OCI-LY7 (cell line): ENCODE results near the gene WASHC4. TPM values are rescaled to one million over a fixed set of nuclear protein-coding genes. Genes with fewer than 3 reads are reported as not detected.

Experiments used
- BruUV-seq: library from RNA; stranded (reverse); fragments of 400-500 nt; replicated peaks from 2 replicates; lab custom pipeline; 2021; lab: Mats Ljungman, UMichigan
- CTCF ChIA-PET: fragments of 300-600 bp; sonication (Branson Sonifier 250); formaldehyde crosslinking; loops from one replicate; lab custom pipeline; 2022; ENCODE audit warnings: antibody characterized with exemption; ENCODE audit not compliant: unreplicated experiment; lab: Charles Lee
- POLR2A ChIA-PET: fragments of 300-600 bp; sonication (Branson Sonifier 250); formaldehyde crosslinking; loops from one replicate; lab custom pipeline; 2022; ENCODE audit warnings: antibody characterized with exemption; lab: Charles Lee
- DNase-seq: peaks from one replicate; pipeline ENCODE4 v3.0.0-alpha.2; 2015; ENCODE audit warnings: low spot score
- H2AFZ ChIP-seq: fragments of 200-600 bp; sonication (generic), shearing (Covaris generic); 2 replicates; pipeline ENCODE4 v1.6.1; 2014; ENCODE audit warnings: mild to moderate bottlenecking, antibody characterized with exemption, low read length, moderate library complexity
- H3K27ac ChIP-seq: fragments of 200-600 bp; sonication (generic); 2 replicates; pipeline ENCODE4 v1.5.1; 2014; ENCODE audit warnings: mixed run types, low read depth, mild to moderate bottlenecking, moderate library complexity, low read length, inconsistent platforms; ENCODE audit not compliant: poor library complexity, severe bottlenecking
- H3K36me3 ChIP-seq: fragments of 200-600 bp; sonication (generic); 2 replicates; pipeline ENCODE4 v1.6.1; 2014; ENCODE audit warnings: mild to moderate bottlenecking, antibody characterized with exemption, low read length, moderate library complexity, mixed read lengths; ENCODE audit not compliant: insufficient read depth
- H3K4me1 ChIP-seq: fragments of 200-600 bp; sonication (generic); 2 replicates; pipeline ENCODE4 v1.5.1; 2014; ENCODE audit warnings: mild to moderate bottlenecking, low read length; ENCODE audit not compliant: insufficient read depth, poor library complexity, severe bottlenecking
- H3K4me2 ChIP-seq: fragments of 200-600 bp; sonication (generic); 2 replicates; pipeline ENCODE4 v1.6.1; 2014; ENCODE audit warnings: mild to moderate bottlenecking, low read length
- H3K4me3 ChIP-seq: fragments of 200-600 bp; sonication (generic); 2 replicates; pipeline ENCODE4 v1.5.1; 2014; ENCODE audit warnings: mild to moderate bottlenecking, low read depth, low read length; ENCODE audit not compliant: poor library complexity, severe bottlenecking
- H3K79me2 ChIP-seq: fragments of 200-600 bp; sonication (generic); 2 replicates; pipeline ENCODE4 v1.6.1; 2016; ENCODE audit warnings: low read depth, mild to moderate bottlenecking, low read length, moderate library complexity, mixed read lengths; ENCODE audit not compliant: insufficient read depth
- H3K9me2 ChIP-seq: fragments of 200-600 bp; sonication (generic); 2 replicates; pipeline ENCODE4 v1.6.1; 2016; ENCODE audit warnings: mild to moderate bottlenecking, low read length, mixed read lengths; ENCODE audit not compliant: insufficient read depth
- H3K9me3 ChIP-seq: fragments of 200-600 bp; sonication (generic); 2 replicates; pipeline ENCODE4 v1.6.1; 2014; ENCODE audit warnings: mild to moderate bottlenecking, mixed run types, low read length, mixed read lengths
- H4K20me1 ChIP-seq: fragments of 200-600 bp; sonication (generic); 2 replicates; pipeline ENCODE4 v1.6.1; 2014; ENCODE audit warnings: mild to moderate bottlenecking, antibody characterized with exemption, low read length, moderate library complexity, mixed read lengths; ENCODE audit not compliant: insufficient read depth
- CTCF ChIP-seq: fragments of 200-600 bp; sonication (generic); conservative IDR thresholded peaks from 2 replicates; pipeline ENCODE4 v1.5.1; 2014; ENCODE audit warnings: mild to moderate bottlenecking, antibody characterized with exemption, low read length, moderate library complexity, mixed read lengths
- EZH2phosphoT487 ChIP-seq: fragments of 200-600 bp; sonication (generic); IDR thresholded peaks from 2 replicates; pipeline ENCODE4 v1.6.1; 2018; ENCODE audit warnings: low read depth, borderline replicate concordance, mild to moderate bottlenecking, mixed run types, antibody characterized with exemption, low read length, moderate library complexity, mixed read lengths
- intact Hi-C: fragments of 100-400 bp; cut with micrococcal nuclease; formaldehyde crosslinking; loops from one replicate; pipeline ENCODE4 v1.10.0; 2022; ENCODE audit not compliant: unreplicated experiment
- total RNA-seq, 2 experiments: library from RNA; depleted of rRNA in 1 of 2; stranded (reverse); fragments of >200 nt in 1 of 2; shearing (Covaris generic) in 1 of 2; gene quantifications; 2 replicates each; pipeline ENCODE4 v1.2.3, GENCODE V29; 2014 to 2022

The WASHC4 gene
- total RNA-seq, 2 experiments from 2014 or later = 54.8 to 71.8 TPM

GRCh38 chr12:105113094-105113493, 5.6 kb downstream of the WASHC4 start:
- no TSS peak for BruUV-seq
- DNase-seq = no peak
- intact Hi-C loops = no loop called here
- H3K4me1 ChIP-seq = peaks cover 25% of the 10 kb centered on the region
- ChIA-PET POLR2A (interaction anchor here (0.6 to 2.8 kb wide), 2 partner anchors 10 to 89 kb away, joined by 3 to 17 read pairs; no protein-coding TSS in a partner anchor), CTCF (no interaction called here)
- no peak overlapping the region for H3K4me3 ChIP-seq
- TF ChIP-seq EZH2phosphoT487 = no peak
- no peak for TF ChIP-seq CTCF
- H3K9me2 ChIP-seq = no peaks in the 10 kb centered on the region
- no peak overlapping the region for H3K27ac ChIP-seq
- no peak overlapping the region for H2AFZ ChIP-seq
- H3K36me3 ChIP-seq = peaks cover 86% of the 10 kb centered on the region
- peaks cover 72% of the 10 kb centered on the region for H3K79me2 ChIP-seq
- no peak overlapping the region for H3K4me2 ChIP-seq
- peaks cover 15% of the 10 kb centered on the region; the same call in 1 of the 2 replicates for H3K9me3 ChIP-seq
- peaks cover 20% of the 10 kb centered on the region for H4K20me1 ChIP-seq

GRCh38 chr12:105116969-105117368, 9.4 kb downstream of the WASHC4 start:
- intact Hi-C loops = loop anchor here (5.0 kb wide), 1 partner anchor 35 kb away; no protein-coding TSS in a partner anchor
- no peak for DNase-seq
- ChIA-PET CTCF (no interaction called here), POLR2A (interaction anchor here (1.0 to 3.1 kb wide), 3 partner anchors 11 to 19 kb away, joined by 3 to 13 read pairs (median 3); no protein-coding TSS in a partner anchor)
- no peaks in the 10 kb centered on the region for H3K9me2 ChIP-seq
- H3K4me2 ChIP-seq = no peak overlapping the region
- peaks cover 9% of the 10 kb centered on the region for H3K4me1 ChIP-seq
- no peak overlapping the region for H3K4me3 ChIP-seq
- no peak overlapping the region for H2AFZ ChIP-seq
- peaks cover 33% of the 10 kb centered on the region for H3K79me2 ChIP-seq
- TF ChIP-seq EZH2phosphoT487 (no peak), CTCF (no peak)
- H3K9me3 ChIP-seq = peaks cover 8% of the 10 kb centered on the region; the same call in 1 of the 2 replicates
- H3K27ac ChIP-seq = no peak overlapping the region
- H4K20me1 ChIP-seq = no peaks in the 10 kb centered on the region
- peaks cover 99% of the 10 kb centered on the region for H3K36me3 ChIP-seq
- no TSS peak for BruUV-seq

- no peak overlapping the region for H2AFZ ChIP-seq
- no peaks in the 10 kb centered on the region for H3K4me1 ChIP-seq
- no peaks in the 10 kb centered on the region for H3K9me3 ChIP-seq
- H3K9me2 ChIP-seq = no peaks in the 10 kb centered on the region
- no TSS peak for BruUV-seq
- H3K4me3 ChIP-seq = no peak overlapping the region
- peaks cover 97% of the 10 kb centered on the region for H3K36me3 ChIP-seq
- H3K4me2 ChIP-seq = no peak overlapping the region
- CTCF ChIA-PET = no interaction called here
- TF ChIP-seq CTCF (no peak), EZH2phosphoT487 (no peak)
- no peak overlapping the region for H3K27ac ChIP-seq
- no peak for DNase-seq
- H4K20me1 ChIP-seq = no peaks in the 10 kb centered on the region
- H3K79me2 ChIP-seq = peaks cover under 1% of the 10 kb centered on the region; the same call in 1 of the 2 replicates
- POLR2A ChIA-PET = interaction anchor here (0.6 kb wide), 1 partner anchor 9 kb away, joined by 3 read pairs; no protein-coding TSS in a partner anchor
- intact Hi-C loops = no loop called here
These were observed 13.0 kb downstream of the WASHC4 start for GRCh38 chr12:105120551-105120950.
